GM23338 (cell line): Measurements from ENCODE around the gene TXNL4B. TPM values are rescaled to one million over a fixed set of nuclear protein-coding genes. Genes with fewer than 3 reads are reported as not detected.

Experiments
- EZH2 ChIP-seq: fragments of 200-600 bp; sonication (generic); IDR thresholded peaks from one replicate; pipeline ENCODE4 v1.8.0; 2017; ENCODE audit warnings: antibody characterized with exemption, mild to moderate bottlenecking, low read depth; ENCODE audit not compliant: unreplicated experiment
- EZH2phosphoT487 ChIP-seq: fragments of 200-600 bp; sonication (generic); IDR thresholded peaks from one replicate; pipeline ENCODE4 v1.8.1; 2018; ENCODE audit warnings: antibody characterized with exemption; ENCODE audit not compliant: unreplicated experiment
- JUNB ChIP-seq: IDR thresholded peaks from one replicate; pipeline ENCODE4 v1.6.1; 2016; ENCODE audit warnings: antibody characterized with exemption; ENCODE audit not compliant: unreplicated experiment
- NANOG ChIP-seq: IDR thresholded peaks from 2 replicates; pipeline ENCODE4 v1.6.1; 2016; ENCODE audit warnings: antibody characterized with exemption, borderline replicate concordance
- POLR2AphosphoS5 ChIP-seq: IDR thresholded peaks from 2 replicates; pipeline ENCODE4 v1.6.1; 2016; ENCODE audit warnings: antibody characterized with exemption, low read depth
- STAT1 ChIP-seq: IDR thresholded peaks from one replicate; pipeline ENCODE4 v1.6.1; 2016; ENCODE audit warnings: antibody characterized with exemption; ENCODE audit not compliant: unreplicated experiment
- ZNF331 ChIP-seq: fragments of 250-450 bp; sonication (Bioruptor Pico); IDR thresholded peaks from 2 replicates; pipeline ENCODE4 v1.5.0; 2020; ENCODE audit warnings: low read depth, mild to moderate bottlenecking, moderate library complexity
- polyA plus RNA-seq: library from polyadenylated mRNA; unstranded; fragments of >200 nt; fragmentation: Nextera tagmentation; extraction: Ambion mirVana; gene quantifications from 2 replicates; pipeline ENCODE4 v1.2.1, GENCODE V29; 2016
- total RNA-seq: library from RNA; depleted of rRNA; stranded (reverse); fragments of >200 nt; shearing (Covaris generic); gene quantifications from 2 replicates; pipeline ENCODE4 v1.2.3, GENCODE V29; 2014
- TF ChIP-seq, protein P1 (sequence below): fragments of 250-450 bp; sonication (Bioruptor Pico); IDR thresholded peaks from 2 replicates; pipeline ENCODE4 v1.5.0; 2020; ENCODE audit warnings: mild to moderate bottlenecking, moderate library complexity
- TF ChIP-seq, protein P2 (sequence below): IDR thresholded peaks from 2 replicates; pipeline ENCODE4 v1.6.1; 2016; ENCODE audit warnings: antibody characterized with exemption
- TF ChIP-seq, protein P3 (sequence below): IDR thresholded peaks from one replicate; pipeline ENCODE4 v1.6.1; 2018; ENCODE audit warnings: antibody characterized with exemption; ENCODE audit not compliant: unreplicated experiment

TXNL4B gene
- total and polyA plus RNA-seq, 2 experiments from 2014 or later, result 3.7 to 8.9 TPM

DNA sequence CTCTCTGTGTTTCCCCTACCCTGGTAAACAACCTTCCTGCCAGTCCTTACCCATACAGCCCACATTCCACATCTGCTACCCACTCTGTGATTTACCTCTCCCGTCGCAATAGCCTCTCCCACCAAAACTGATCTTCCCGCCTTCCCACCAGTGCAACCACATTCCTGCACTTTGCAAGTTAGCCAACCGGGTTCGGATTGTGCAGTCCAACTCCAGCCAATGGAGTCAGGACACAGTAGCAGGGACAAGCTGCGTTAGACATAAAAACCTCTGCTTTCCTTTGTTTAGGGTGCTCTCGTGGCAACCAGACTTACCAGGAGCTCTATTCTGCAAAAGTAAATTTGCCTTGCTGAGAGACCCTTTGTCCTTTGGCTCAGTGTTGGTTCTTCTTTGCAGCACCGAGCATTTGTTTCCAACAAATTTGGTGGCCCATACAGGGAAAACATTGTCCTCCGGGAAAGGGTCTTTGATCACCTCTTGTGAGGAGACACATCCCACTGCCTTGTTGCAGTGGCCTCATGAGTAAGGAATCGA is 29.0 kb downstream of the TXNL4B start (continued):
- TF ChIP-seq, protein P1, sequence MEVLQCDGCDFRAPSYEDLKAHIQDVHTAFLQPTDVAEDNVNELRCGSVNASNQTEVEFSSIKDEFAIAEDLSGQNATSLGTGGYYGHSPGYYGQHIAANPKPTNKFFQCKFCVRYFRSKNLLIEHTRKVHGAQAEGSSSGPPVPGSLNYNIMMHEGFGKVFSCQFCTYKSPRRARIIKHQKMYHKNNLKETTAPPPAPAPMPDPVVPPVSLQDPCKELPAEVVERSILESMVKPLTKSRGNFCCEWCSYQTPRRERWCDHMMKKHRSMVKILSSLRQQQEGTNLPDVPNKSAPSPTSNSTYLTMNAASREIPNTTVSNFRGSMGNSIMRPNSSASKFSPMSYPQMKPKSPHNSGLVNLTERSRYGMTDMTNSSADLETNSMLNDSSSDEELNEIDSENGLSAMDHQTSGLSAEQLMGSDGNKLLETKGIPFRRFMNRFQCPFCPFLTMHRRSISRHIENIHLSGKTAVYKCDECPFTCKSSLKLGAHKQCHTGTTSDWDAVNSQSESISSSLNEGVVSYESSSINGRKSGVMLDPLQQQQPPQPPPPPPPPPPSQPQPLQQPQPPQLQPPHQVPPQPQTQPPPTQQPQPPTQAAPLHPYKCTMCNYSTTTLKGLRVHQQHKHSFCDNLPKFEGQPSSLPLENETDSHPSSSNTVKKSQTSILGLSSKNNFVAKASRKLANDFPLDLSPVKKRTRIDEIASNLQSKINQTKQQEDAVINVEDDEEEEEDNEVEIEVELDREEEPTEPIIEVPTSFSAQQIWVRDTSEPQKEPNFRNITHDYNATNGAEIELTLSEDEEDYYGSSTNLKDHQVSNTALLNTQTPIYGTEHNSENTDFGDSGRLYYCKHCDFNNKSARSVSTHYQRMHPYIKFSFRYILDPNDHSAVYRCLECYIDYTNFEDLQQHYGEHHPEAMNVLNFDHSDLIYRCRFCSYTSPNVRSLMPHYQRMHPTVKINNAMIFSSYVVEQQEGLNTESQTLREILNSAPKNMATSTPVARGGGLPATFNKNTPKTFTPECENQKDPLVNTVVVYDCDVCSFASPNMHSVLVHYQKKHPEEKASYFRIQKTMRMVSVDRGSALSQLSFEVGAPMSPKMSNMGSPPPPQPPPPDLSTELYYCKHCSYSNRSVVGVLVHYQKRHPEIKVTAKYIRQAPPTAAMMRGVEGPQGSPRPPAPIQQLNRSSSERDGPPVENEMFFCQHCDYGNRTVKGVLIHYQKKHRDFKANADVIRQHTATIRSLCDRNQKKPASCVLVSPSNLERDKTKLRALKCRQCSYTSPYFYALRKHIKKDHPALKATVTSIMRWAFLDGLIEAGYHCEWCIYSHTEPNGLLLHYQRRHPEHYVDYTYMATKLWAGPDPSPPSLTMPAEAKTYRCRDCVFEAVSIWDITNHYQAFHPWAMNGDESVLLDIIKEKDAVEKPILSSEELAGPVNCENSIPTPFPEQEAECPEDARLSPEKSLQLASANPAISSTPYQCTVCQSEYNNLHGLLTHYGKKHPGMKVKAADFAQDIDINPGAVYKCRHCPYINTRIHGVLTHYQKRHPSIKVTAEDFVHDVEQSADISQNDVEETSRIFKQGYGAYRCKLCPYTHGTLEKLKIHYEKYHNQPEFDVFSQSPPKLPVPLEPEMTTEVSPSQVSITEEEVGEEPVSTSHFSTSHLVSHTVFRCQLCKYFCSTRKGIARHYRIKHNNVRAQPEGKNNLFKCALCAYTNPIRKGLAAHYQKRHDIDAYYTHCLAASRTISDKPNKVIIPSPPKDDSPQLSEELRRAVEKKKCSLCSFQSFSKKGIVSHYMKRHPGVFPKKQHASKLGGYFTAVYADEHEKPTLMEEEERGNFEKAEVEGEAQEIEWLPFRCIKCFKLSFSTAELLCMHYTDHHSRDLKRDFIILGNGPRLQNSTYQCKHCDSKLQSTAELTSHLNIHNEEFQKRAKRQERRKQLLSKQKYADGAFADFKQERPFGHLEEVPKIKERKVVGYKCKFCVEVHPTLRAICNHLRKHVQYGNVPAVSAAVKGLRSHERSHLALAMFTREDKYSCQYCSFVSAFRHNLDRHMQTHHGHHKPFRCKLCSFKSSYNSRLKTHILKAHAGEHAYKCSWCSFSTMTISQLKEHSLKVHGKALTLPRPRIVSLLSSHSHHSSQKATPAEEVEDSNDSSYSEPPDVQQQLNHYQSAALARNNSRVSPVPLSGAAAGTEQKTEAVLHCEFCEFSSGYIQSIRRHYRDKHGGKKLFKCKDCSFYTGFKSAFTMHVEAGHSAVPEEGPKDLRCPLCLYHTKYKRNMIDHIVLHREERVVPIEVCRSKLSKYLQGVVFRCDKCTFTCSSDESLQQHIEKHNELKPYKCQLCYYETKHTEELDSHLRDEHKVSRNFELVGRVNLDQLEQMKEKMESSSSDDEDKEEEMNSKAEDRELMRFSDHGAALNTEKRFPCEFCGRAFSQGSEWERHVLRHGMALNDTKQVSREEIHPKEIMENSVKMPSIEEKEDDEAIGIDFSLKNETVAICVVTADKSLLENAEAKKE (CRISPR knock-in tag), result no peak
- TF ChIP-seq ZNF331 (CRISPR knock-in tag), result no peak
- TF ChIP-seq EZH2, result no peak
- TF ChIP-seq POLR2AphosphoS5, result no peak
- no peak for TF ChIP-seq STAT1
- TF ChIP-seq, protein P2, sequence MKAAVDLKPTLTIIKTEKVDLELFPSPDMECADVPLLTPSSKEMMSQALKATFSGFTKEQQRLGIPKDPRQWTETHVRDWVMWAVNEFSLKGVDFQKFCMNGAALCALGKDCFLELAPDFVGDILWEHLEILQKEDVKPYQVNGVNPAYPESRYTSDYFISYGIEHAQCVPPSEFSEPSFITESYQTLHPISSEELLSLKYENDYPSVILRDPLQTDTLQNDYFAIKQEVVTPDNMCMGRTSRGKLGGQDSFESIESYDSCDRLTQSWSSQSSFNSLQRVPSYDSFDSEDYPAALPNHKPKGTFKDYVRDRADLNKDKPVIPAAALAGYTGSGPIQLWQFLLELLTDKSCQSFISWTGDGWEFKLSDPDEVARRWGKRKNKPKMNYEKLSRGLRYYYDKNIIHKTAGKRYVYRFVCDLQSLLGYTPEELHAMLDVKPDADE, result no peak
- no peak for TF ChIP-seq NANOG
- TF ChIP-seq EZH2phosphoT487, result no peak
- TF ChIP-seq, protein P3, sequence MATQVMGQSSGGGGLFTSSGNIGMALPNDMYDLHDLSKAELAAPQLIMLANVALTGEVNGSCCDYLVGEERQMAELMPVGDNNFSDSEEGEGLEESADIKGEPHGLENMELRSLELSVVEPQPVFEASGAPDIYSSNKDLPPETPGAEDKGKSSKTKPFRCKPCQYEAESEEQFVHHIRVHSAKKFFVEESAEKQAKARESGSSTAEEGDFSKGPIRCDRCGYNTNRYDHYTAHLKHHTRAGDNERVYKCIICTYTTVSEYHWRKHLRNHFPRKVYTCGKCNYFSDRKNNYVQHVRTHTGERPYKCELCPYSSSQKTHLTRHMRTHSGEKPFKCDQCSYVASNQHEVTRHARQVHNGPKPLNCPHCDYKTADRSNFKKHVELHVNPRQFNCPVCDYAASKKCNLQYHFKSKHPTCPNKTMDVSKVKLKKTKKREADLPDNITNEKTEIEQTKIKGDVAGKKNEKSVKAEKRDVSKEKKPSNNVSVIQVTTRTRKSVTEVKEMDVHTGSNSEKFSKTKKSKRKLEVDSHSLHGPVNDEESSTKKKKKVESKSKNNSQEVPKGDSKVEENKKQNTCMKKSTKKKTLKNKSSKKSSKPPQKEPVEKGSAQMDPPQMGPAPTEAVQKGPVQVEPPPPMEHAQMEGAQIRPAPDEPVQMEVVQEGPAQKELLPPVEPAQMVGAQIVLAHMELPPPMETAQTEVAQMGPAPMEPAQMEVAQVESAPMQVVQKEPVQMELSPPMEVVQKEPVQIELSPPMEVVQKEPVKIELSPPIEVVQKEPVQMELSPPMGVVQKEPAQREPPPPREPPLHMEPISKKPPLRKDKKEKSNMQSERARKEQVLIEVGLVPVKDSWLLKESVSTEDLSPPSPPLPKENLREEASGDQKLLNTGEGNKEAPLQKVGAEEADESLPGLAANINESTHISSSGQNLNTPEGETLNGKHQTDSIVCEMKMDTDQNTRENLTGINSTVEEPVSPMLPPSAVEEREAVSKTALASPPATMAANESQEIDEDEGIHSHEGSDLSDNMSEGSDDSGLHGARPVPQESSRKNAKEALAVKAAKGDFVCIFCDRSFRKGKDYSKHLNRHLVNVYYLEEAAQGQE, result no peak
- TF ChIP-seq JUNB, result no peak
